IPS-NIHi11 (cell line): ENCODE results near the gene NPIPB2.
"Not testable (repeated sequence)": the region's sequence is repeated elsewhere in the genome, so short reads cannot be mapped to it uniquely, and the experiment has no call there.

Source experiments
- DNase-seq: peaks from one replicate; pipeline ENCODE4 v3.0.0; 2012; ENCODE audit warnings: mixed read lengths, low spot score

The NPIPB2 gene

GRCh38 chr16:11941945-11942344 is at the start of gene NPIPB2:
Gene NPIPB2, minus strand, starts transcription at chr16:11942045. Its CDS starts 0 bp downstream, at chr16:11942045.
- not testable (repeated sequence) for DNase-seq

- no peak for DNase-seq
Observed at GRCh38 chr16:11990702-11991390, 49.0 kb upstream of the NPIPB2 start.

DNA sequence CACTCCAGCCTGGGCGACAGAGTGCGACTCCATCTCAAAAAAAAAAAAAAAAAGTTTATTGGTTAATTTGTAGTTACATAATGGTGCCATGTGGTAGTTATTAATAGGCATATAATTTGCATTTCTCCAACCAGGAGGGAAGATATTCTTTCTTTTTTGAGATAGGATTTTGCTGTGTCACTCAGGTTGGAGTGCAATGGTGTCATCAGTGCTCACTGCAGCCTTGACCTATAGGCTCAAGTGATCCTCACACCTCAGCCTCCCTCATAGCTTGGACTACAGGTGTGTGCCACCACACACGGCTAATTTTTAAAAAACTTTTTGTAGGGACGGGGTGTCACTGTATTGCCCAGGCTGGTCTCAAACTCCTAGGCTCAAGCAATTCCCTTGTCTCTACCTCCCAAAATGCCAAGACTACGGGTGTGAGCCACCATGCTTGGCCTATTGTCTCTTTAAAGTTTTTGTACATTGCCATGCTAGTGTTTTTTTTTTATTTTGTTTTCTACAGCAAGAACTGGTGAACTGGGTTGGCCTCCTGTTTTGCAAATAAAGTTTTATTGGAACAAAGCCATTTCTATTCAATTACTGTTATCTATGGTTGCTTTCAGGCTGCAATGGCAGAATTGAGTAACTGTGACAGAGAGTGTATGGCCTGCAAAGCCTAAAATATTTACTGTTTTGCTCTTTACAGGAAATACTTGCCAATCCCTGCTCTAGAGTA is 46.6 kb upstream of the NPIPB2 start:
- DNase-seq, result no peak

DNA sequence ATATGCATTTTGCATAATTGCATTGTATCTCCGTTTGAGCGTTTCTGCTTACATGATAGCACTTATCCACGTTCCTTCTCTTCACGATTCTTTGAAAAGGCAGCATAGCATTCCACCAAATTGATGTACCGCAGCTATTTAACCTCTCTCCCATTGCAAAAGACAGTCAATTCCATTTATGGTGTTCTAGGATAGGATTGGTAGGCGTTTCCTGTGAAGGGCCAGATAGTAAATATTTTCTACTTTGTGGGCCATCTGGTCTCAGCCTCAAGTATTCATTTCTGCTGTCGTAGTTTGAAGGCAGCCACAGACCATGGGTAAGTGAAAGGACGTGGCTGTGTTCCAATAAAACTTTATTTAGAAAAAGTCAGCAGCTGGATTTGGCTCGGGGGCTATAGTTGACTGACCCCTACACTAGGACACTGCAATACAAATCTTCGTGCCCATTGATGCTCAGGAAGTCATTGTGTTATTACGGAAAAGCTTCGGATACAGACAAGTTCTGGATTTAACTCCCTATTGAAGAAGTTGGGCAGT is 44.7 kb upstream of the NPIPB2 start:
- DNase-seq, result no peak

GRCh38 chr16:11985250-11985649 is 43.4 kb upstream of the NPIPB2 start:
- no peak for DNase-seq

DNA sequence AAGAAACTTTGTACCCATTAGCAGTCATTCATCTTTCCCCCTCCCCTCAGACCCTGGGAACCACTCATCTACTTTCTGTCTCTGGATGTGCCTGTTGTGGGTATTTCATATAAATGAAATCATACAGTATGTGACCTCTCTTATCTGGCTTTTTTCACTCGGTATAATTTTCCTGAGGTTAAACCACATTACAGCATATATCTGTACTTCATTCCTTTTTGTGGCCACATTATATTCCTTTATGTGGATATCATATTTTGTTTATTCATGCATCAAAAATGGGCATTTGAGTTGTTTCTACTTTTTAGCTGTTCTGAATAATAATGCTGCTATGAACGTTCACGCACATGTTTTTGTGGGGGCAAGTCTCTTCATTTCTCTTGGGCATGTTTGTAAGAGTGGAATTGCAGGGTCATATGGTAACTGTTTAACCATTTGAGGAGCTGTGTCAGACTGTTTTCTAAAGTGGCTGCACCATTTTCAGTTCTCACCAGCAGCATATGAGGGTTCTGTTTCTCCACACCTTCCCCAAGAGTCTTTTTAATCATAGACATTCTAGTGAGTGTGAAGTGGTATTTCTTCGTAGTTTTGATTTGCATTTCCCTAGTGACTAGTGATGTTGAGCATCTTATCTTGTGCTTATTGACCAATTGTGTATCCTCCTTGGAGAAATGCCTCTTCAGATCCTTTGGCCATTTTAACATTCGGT is 38.4 kb upstream of the NPIPB2 start:
- no peak for DNase-seq

DNA sequence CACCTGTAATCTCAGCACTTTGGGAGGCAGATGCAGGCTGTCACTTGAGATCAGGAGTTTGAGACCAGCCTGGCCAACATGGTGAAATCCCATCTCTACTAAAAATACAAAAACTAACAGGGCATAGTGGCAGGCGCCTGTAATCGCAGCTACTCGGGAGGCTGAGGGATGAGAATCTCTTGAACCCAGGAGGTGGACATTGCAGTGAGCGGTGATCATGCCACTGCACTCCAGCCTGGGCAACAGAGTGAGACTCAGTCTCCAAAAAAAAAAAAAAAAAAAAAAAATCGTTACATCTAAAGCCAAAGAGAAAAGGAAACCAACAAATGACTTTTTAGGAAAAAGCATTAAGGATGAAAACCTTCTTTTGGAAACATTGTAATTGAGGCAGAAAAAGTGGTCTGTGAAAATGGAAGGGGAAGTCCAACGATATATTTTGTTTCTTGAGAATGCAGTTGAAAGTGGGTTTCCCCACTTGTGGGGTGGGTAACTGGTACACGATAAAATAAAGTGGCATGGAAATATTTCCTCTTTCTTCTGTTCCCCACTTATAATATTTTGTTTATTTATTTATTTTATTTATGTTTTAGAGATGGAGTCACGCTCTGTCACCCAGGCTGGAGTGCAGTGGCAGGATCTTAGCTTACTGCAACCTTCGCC is 37.3 kb upstream of the NPIPB2 start:
- DNase-seq, result no peak

DNA sequence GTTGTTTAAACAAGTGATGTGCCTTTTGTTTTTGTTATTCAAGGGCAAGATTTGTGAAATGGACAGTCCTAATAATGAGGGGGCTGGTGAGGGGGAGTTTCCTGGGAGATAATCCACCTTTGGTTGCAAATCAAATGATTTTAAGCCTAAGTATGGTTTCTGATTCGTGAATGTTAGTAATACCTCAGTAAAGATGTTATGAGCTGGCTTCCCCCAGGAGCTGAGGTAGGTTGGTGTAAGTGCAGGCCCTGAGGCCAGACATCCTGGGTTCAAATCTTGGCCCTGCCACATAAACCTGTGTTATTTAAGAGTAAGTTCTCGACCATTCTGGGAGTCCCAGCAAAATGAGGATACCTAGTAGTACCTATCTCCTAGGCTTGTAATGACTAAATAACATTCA is 36.2 kb upstream of the NPIPB2 start:
- DNase-seq, result no peak

DNA sequence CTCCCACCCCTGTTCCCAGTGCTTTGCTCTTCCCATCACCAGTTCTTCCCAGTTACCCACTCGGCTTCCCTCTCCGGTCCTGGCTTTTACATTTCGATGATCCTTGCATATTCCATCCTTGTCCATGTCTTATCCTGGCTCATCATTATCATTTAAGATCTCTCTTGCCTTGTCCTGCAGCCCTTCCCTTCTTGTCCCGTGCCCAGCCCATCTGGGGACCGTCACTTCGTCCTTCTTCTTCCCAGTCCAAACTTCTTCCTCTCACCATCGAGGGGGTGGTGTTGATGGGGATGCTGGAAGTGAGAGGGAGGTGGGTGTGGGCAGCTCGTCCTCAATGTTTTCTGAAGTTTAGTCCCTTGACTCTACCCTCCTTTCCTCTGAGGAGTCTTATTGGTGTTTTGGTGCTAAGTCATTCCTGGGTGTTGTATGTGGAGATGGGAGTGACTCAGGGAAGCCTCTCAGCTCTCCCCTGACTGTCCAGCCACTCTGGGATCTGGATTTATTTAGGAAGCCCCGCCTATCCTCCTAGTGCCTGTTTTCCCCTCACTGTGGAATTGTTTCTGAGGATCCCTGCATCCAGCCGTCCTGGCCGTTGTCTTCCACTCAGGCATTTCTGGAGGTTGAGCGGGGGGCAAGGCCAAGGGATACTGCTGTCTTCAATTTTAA is 35.7 kb upstream of the NPIPB2 start:
- no peak for DNase-seq

GRCh38 chr16:11976850-11977375 is 35.1 kb upstream of the NPIPB2 start:
- no peak for DNase-seq

- DNase-seq, result no peak
Observed at GRCh38 chr16:11973070-11973469, 31.2 kb upstream of the NPIPB2 start.

DNA sequence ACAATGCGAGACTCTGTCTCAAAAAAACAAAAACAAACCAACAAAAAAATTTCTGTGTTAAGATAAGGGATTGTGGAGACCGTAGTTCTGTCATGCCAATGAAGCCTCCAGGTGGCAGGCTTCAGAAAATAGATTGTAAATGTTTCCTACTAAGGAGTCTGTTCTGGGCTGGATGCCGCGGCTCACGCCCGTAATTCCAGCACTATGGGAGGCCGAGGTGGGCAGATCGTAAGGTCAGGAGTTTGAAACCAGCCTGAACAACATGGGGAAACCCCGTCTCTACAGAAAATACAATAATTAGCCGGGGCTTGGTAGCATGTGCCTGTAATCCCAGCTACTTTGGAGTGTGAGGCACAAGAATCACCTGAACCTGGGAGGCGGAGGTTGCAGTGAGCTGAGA is 30.3 kb upstream of the NPIPB2 start:
- no peak for DNase-seq

GRCh38 chr16:11970292-11970691 is 28.4 kb upstream of the NPIPB2 start:
- not testable (repeated sequence) for DNase-seq

DNA sequence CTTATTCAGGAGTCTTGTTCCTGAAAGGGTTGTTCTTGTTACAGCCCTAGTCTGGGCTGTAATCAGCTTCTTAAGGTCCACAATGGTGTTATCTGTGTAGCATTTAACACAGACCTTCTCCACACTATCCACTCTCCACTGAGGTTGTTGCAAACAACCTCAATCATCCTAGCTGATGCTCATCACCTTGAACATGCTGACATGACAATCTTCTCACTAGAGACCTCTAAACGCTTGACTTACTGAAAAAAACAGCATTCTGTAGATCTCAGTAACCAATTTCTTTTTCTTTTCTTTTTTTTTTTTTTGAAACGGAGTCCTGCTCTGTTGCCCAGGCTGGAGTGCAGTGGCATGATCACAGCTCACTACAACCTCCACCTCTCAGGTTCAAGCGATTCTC is 26.7 kb upstream of the NPIPB2 start:
- no peak for DNase-seq

DNA sequence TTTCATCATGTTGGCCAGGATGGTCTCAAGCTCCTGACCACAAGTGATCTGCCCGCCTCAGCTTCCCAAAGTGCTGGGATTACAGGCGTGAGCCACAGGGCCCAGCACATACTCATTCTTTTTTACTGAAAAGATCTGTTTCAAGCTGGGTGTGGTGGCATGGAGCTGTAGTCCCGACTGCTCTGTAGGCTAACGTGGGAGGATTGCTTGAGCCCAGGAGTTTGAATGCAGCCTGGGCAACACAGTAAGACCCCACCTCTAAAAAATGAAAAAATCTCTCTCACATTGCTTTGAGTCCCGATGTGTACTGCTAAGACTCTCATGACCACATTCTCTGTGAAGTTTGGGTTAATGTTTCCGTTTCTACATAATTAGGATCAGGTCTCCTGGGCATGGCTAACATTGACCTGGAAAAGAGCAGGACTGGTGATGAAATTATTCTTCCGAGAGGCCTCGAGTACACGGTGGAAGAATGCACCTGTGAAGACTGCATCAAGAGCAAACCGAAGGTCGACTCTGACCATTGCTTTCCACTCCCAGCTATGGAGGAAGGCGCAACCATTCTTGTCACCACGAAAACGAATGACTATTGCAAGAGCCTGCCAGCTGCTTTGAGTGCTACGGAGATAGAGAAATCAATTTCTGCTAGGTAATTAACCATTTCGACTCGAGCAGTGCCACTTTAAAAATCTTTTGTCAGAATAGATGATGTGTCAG is 25.5 kb upstream of the NPIPB2 start:
- DNase-seq, result no peak

GRCh38 chr16:11966173-11966572 is 24.3 kb upstream of the NPIPB2 start:
- no peak for DNase-seq

GRCh38 chr16:11964761-11965551 is 23.1 kb upstream of the NPIPB2 start, which contains the start of gene TNFRSF17:
Gene TNFRSF17, plus strand, starts transcription at chr16:11965210. Its CDS starts 115 bp downstream, at chr16:11965325.
- no peak for DNase-seq

- DNase-seq, result no peak
Observed at GRCh38 chr16:11963706-11964105, 21.9 kb upstream of the NPIPB2 start.

- not testable (repeated sequence) for DNase-seq
Observed at GRCh38 chr16:11962978-11963377, 21.1 kb upstream of the NPIPB2 start.

DNA sequence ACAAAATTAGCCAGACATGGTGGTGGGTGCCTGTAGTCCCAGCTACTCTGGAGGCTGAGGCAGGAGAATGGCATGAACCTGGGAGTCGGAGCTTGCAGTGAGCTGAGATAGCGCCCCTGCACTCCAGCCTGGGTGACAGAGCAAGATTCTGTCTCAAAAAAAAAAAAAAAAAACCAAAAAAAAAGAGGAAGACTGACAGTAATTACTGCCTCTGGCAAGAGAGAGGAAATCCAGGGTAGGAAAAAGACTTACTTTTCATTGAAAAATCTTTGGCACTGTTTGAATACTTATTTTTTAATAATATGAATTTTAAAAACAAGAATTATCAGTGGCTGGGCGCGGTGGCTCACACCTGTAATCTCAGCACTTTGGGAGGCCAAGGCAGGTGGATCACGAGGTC is 20.6 kb upstream of the NPIPB2 start:
- DNase-seq, result not testable (repeated sequence)
